Thyroid gland (tissue), 4 donors: ENCODE results near the gene PAXX.

Source experiments
- CTCF ChIP-seq, 6 experiments: fragments of 200-600 bp in 3 of 6; fragments of 450-650 bp in 3 of 6; sonication (generic) in 3 of 6; IDR thresholded peaks; one replicate each; pipeline ENCODE4 v1.5.1; 2016 to 2019; ENCODE audit warnings: antibody characterized with exemption in 6 of 6, mild to moderate bottlenecking in 2 of 6, inconsistent platforms in 1 of 6, moderate library complexity in 1 of 6
- POLR2A ChIP-seq, 2 donors: fragments of 450-650 bp; IDR thresholded peaks; one replicate each; pipeline ENCODE4 v1.6.1; 2017; ENCODE audit warnings: antibody characterized with exemption in 2 of 2, mild to moderate bottlenecking in 2 of 2, moderate library complexity in 1 of 2

GRCh38 chr9:137000177-137000930, 8.1 kb downstream of the PAXX start:
- TF ChIP-seq POLR2A (IDR thresholded peaks at IDR 0.05), result no peak
- TF ChIP-seq CTCF (IDR thresholded peaks at IDR 0.05), result no peak
